Bronchial epithelial cell (primary cell): ENCODE data around the gene PPM1D. TPM values are rescaled to one million over a fixed set of nuclear protein-coding genes. Genes with fewer than 3 reads are reported as not detected.
A peak's percentile ranks its signal among the peaks of the same experiment; 100 is the strongest.

ENCODE experiments used
- DNase-seq: peaks from one replicate; pipeline ENCODE4 v3.0.0-alpha.2; 2010; ENCODE audit warnings: low read depth
- FAIRE-seq: peaks from 2 replicates; lab custom pipeline; 2011; peaks lifted over from hg19 to GRCh38; lab: Jason Lieb, UNC
- H3K27me3 ChIP-seq: 2 replicates; pipeline ENCODE4 v1.5.1; 2011; ENCODE audit warnings: low read length; ENCODE audit not compliant: control insufficient read depth, insufficient read depth
- H3K36me3 ChIP-seq: 2 replicates; pipeline ENCODE4 v1.5.1; 2011; ENCODE audit warnings: low read length; ENCODE audit not compliant: control insufficient read depth, insufficient read depth
- H3K4me3 ChIP-seq: 2 replicates; pipeline ENCODE4 v1.5.1; 2011; ENCODE audit warnings: mild to moderate bottlenecking, low read depth, low read length, control low read depth
- CTCF ChIP-seq: IDR thresholded peaks from 2 replicates; pipeline ENCODE4 v1.5.1; 2011; ENCODE audit warnings: mild to moderate bottlenecking, moderate library complexity, low read length, control low read depth, inconsistent platforms; ENCODE audit not compliant: insufficient read depth, severe bottlenecking
- total RNA-seq: library from RNA; depleted of rRNA; stranded (reverse); fragments of >200 nt; gene quantifications from 2 replicates; pipeline ENCODE4 v1.2.1, GENCODE V29; 2014

Gene PPM1D
- total RNA-seq, 1 donor from 2014 or later: 3.2 TPM

DNA sequence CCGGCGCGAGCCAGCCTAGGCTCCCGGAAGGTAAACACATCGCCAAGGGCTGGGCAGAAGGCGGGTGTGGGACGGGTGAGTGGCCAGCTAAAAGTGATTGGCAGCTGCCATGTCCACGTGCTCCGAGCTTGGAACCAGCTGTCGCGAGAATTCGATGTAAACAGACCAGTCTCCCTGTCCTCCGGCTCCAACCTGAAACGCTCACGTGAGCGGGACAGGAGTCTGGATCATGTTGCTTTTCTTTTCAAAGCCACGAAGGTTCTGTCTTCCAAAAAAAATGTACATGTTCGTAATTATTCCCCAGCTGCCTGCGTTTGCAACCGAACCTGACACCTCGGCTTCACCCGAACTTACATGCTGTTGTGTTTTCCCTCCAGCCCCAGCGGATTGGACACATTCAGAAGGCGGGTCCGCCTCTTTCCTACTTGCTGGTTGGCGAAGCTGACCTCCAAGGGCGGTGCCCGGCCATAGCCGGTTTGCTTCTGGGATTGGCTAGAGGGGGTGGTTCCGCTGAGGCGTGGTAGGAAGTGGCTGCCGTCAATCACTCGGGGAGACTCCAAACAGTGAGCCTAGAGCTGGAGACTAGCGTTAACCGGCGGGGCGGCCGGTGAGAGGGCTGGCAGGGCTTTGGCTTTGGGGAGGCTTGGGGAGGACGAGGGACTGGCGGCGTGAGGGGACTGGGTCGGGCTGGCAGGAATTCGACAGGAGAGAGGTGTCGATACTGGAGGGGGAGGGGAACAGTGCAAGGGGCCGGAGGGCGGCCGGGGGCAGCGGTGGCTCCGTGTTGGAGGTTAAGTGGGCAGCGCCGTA lies 77.5 kb downstream of the PPM1D start, which contains the start of gene BCAS3:
TSS of gene BCAS3 (plus strand) at position 544 of the 810 bp plus-strand sequence.
- no peak for TF ChIP-seq CTCF
- FAIRE-seq (no peak), DNase-seq (peak; percentile 98)
- no peaks in the 10 kb centered on the region for H3K27me3 ChIP-seq
- no peaks in the 10 kb centered on the region for H3K36me3 ChIP-seq
- H3K4me3 ChIP-seq: peak within 1 kb of the TSS; percentile 74

DNA sequence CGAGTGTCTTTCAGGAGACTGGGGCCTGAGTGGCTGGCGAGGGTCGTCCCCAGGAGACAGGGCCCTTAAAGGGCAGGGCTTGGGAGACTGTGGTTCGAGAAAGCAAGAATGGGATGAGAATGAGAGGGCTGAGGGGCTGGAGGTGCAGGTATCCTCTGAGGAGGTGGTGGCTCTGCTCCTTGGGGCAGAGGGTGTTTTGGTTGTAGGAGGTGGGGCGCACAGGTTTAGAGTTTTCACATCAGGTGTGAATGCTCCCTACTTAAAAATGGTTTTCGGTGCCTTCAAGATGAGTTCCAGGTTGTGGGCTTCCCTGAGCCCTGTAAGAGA lies 78.1 kb downstream of the PPM1D start:
- Histone ChIP-seq H3K27me3 (no peaks in the 10 kb centered on the region), H3K36me3 (no peaks in the 10 kb centered on the region), H3K4me3 (peak overlapping the region; percentile 74)
- no peak for DNase-seq
- TF ChIP-seq CTCF: no peak
- FAIRE-seq: no peak

DNA sequence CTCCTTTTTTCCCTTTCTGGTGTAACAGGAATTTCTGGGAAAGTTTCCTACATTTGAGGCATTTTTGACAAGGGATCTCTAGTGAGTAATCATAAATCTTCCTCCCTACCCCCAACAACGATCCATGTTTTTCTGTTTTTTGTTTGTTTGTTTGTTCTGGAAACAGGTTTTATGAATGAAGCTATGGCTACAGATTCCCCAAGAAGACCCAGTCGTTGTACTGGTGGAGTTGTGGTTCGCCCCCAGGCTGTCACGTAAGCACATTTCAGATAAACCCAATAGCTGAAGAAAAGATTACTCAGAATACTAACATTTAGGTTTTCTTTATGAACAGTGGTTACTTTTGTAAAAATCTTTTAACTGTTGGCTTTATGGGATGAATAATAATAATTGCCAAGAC lies 79.3 kb downstream of the PPM1D start:
- no peak for TF ChIP-seq CTCF
- no peak overlapping the region for H3K4me3 ChIP-seq
- FAIRE-seq (no peak), DNase-seq (no peak)
- no peaks in the 10 kb centered on the region for H3K36me3 ChIP-seq
- H3K27me3 ChIP-seq: no peaks in the 10 kb centered on the region

DNA sequence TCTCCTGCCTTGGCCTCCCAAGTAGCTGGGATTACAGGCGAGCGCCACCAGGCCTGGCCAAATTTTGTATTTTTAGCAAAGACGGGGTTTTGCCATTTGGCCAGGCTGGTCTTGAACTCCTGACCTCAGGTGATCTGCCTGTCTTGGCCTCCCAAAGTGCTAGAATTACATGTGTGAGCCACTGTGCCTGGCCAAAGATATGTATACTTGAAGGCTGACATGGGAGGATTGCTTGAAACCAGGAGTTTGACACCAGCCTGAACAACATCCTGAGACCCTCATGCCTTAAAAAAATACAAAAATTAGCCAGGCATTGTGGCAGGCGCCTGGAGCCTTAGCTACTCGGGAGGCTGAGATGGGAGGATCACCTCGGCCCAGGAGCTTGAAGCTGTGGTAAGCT lies 80.8 kb downstream of the PPM1D start:
- DNase-seq: no peak
- no peaks in the 10 kb centered on the region for H3K36me3 ChIP-seq

DNA sequence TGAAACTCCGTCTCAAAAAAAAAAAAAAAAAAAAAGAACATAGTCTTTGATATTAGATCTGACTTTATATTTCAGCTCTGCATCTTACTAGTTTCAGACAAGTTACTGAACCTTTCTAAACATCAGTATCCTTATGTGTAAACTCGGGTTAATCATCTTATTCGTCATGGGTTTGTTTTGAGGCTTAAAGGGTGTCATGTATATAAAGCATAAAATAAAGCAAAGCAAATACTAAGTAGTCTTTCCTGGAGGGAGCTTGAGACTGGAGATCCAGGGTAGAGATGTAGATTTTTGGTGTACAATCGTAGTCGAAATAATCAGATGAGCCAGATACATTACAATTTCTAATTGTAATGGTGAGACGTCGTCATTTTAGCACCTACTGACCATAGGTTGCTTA lies 85.4 kb downstream of the PPM1D start:
- TF ChIP-seq CTCF: no peak
- no peak for DNase-seq
- H3K27me3 ChIP-seq: no peaks in the 10 kb centered on the region
- H3K36me3 ChIP-seq: no peaks in the 10 kb centered on the region
- FAIRE-seq: no peak
- no peak overlapping the region for H3K4me3 ChIP-seq

More for the DNA sequence above, 80.8 kb downstream of the PPM1D start:
- H3K27me3 ChIP-seq: no peaks in the 10 kb centered on the region
- no peak for TF ChIP-seq CTCF
- no peak overlapping the region for H3K4me3 ChIP-seq
- FAIRE-seq: no peak
